IMR-90 (cell line): ENCODE results near the gene LRRC8C. TPM values are rescaled to one million over a fixed set of nuclear protein-coding genes. Genes with fewer than 3 reads are reported as not detected.

Source experiments
- ATAC-seq: fragments of 200-7000 bp; cut with Tn5 transposase; 2 replicates; pipeline ENCODE4 v1.9.1; 2020; ENCODE audit warnings: low read depth, mild to moderate bottlenecking, moderate library complexity
- BruUV-seq: library from RNA; stranded (reverse); fragments of 400-500 nt; replicated peaks from 2 replicates; lab custom pipeline; 2021; lab: Mats Ljungman, UMichigan
- CTCF ChIA-PET: fragments of 300-600 bp; formaldehyde crosslinking; extraction: SDS; loops from one replicate; lab custom pipeline; 2021; ENCODE audit warnings: antibody characterized with exemption; lab: Yijun Ruan, JAX
- POLR2A ChIA-PET: fragments of 300-600 bp; sonication (Branson Sonifier 250); formaldehyde crosslinking; loops from one replicate; lab custom pipeline; 2022; ENCODE audit warnings: antibody characterized with exemption; ENCODE audit not compliant: unreplicated experiment; lab: Charles Lee
- DNase-seq: peaks from one replicate; pipeline ENCODE4 v3.0.0; 2013
- H2AFZ ChIP-seq: replicated peaks from 2 replicates; pipeline ENCODE3; 2013; ENCODE audit warnings: low read length, mild to moderate bottlenecking; ENCODE audit not compliant: poor library complexity
- H2AK5ac ChIP-seq: 2 replicates; pipeline ENCODE4 v1.6.1; 2013; ENCODE audit warnings: low read depth, low read length, inconsistent platforms
- H2AK9ac ChIP-seq: replicated peaks from 2 replicates; pipeline ENCODE3; 2013; ENCODE audit warnings: mild to moderate bottlenecking, low read depth, low read length, moderate library complexity; ENCODE audit not compliant: poor library complexity
- H2BK120ac ChIP-seq: 2 replicates; pipeline ENCODE4 v1.6.1; 2013; ENCODE audit warnings: low read depth, low read length, inconsistent platforms
- H2BK15ac ChIP-seq: 3 replicates; pipeline ENCODE4 v1.6.1; 2013; ENCODE audit warnings: low read depth, low read length, inconsistent platforms
- H2BK20ac ChIP-seq: 2 replicates; pipeline ENCODE4 v1.6.1; 2013; ENCODE audit warnings: low read depth, mild to moderate bottlenecking, inconsistent platforms, low read length, moderate library complexity
- H2BK5ac ChIP-seq: 2 replicates; pipeline ENCODE4 v1.6.1; 2013; ENCODE audit warnings: mild to moderate bottlenecking, low read depth, low read length, inconsistent platforms; ENCODE audit not compliant: poor library complexity, severe bottlenecking
- H3K14ac ChIP-seq: replicated peaks from 2 replicates; pipeline ENCODE4 v1.6.1; 2013; ENCODE audit warnings: low read depth, low read length, inconsistent platforms
- H3K18ac ChIP-seq: 2 replicates; pipeline ENCODE4 v1.6.1; 2013; ENCODE audit warnings: low read depth, low read length, control low read depth
- H3K23ac ChIP-seq: 2 replicates; pipeline ENCODE4 v1.6.1; 2013; ENCODE audit warnings: low read depth, low read length, inconsistent platforms
- H3K27ac ChIP-seq: 2 replicates; pipeline ENCODE4 v1.5.1; 2013; ENCODE audit warnings: mild to moderate bottlenecking, control low read depth, low read length; ENCODE audit not compliant: insufficient read depth
- H3K27me3 ChIP-seq: 2 replicates; pipeline ENCODE4 v1.6.1; 2013; ENCODE audit warnings: low read length; ENCODE audit not compliant: control insufficient read depth, insufficient read depth
- H3K36me3 ChIP-seq: 2 replicates; pipeline ENCODE4 v1.6.1; 2013; ENCODE audit warnings: low read length, mixed read lengths; ENCODE audit not compliant: control insufficient read depth, insufficient read depth
- H3K4ac ChIP-seq: 2 replicates; pipeline ENCODE4 v1.6.1; 2013; ENCODE audit warnings: low read depth, low read length, inconsistent platforms
- H3K4me1 ChIP-seq: 2 replicates; pipeline ENCODE4 v1.6.1; 2013; ENCODE audit warnings: low read length, mixed read lengths; ENCODE audit not compliant: control insufficient read depth, insufficient read depth
- H3K4me2 ChIP-seq: 2 replicates; pipeline ENCODE4 v1.6.1; 2013; ENCODE audit warnings: low read depth, mild to moderate bottlenecking, control low read depth, low read length, moderate library complexity
- H3K4me3 ChIP-seq: 2 replicates; pipeline ENCODE4 v1.5.1; 2013; ENCODE audit warnings: low read depth, mild to moderate bottlenecking, control low read depth, low read length, moderate library complexity; ENCODE audit not compliant: insufficient read depth
- H3K56ac ChIP-seq: 2 replicates; pipeline ENCODE4 v1.6.1; 2013; ENCODE audit warnings: low read length, inconsistent platforms; ENCODE audit not compliant: insufficient read depth; ENCODE audit errors: extremely low read depth
- H3K79me1 ChIP-seq, 2 experiments: 2 replicates each; pipeline ENCODE4 v1.6.1; 2013; ENCODE audit warnings: low read length in 2 of 2, inconsistent platforms in 1 of 2, low read depth in 1 of 2
- H3K9ac ChIP-seq: 2 replicates; pipeline ENCODE4 v1.6.1; 2013; ENCODE audit warnings: low read depth, low read length, control low read depth
- H3K9me1 ChIP-seq: 2 replicates; pipeline ENCODE4 v1.6.1; 2013; ENCODE audit warnings: low read length, inconsistent platforms; ENCODE audit not compliant: insufficient read depth
- H3K9me3 ChIP-seq: 2 replicates; pipeline ENCODE4 v1.6.1; 2013; ENCODE audit warnings: low read length; ENCODE audit not compliant: control insufficient read depth, insufficient read depth
- H4K20me1 ChIP-seq: 2 replicates; pipeline ENCODE4 v1.6.1; 2013; ENCODE audit warnings: low read length, inconsistent platforms; ENCODE audit not compliant: insufficient read depth
- H4K5ac ChIP-seq: 2 replicates; pipeline ENCODE4 v1.6.1; 2013; ENCODE audit warnings: mild to moderate bottlenecking, low read depth, low read length, control low read depth
- H4K8ac ChIP-seq, 2 experiments: 2 replicates each; pipeline ENCODE4 v1.6.1; 2013; ENCODE audit warnings: low read depth in 2 of 2, low read length in 2 of 2, control low read depth in 1 of 2, inconsistent platforms in 1 of 2
- H4K91ac ChIP-seq: 2 replicates; pipeline ENCODE4 v1.6.1; 2013; ENCODE audit warnings: low read depth, low read length, inconsistent platforms; ENCODE audit not compliant: insufficient read depth
- MAFK ChIP-seq: IDR thresholded peaks from 2 replicates; pipeline ENCODE4 v1.6.1; 2012; ENCODE audit warnings: low read depth, low read length, improper control_type of control experiment
- NFE2L2 ChIP-seq: fragments of 150-350 bp; IDR thresholded peaks from 2 replicates; pipeline ENCODE4 v1.6.1; 2016; ENCODE audit warnings: low read depth, mild to moderate bottlenecking, low read length
- WGBS, 2 experiments: methylation state at CpG; one replicate each; pipeline versions ENCODE4 v1.1.5 to v1.1.7; 2013; ENCODE audit warnings: missing lambda C conversion rate in 2 of 2; ENCODE audit not compliant: insufficient read length in 1 of 2; ENCODE audit errors: extremely low coverage in 2 of 2; 5-methylcytosine and 5-hydroxymethylcytosine counted together
- dilution Hi-C: fragments of 300-500 bp; cut with HindIII; formaldehyde crosslinking; loops from one replicate; pipeline ENCODE4 v1.14.3; 2018; ENCODE audit warnings: low sequenced_read_pairs; ENCODE audit not compliant: unreplicated experiment
- in situ Hi-C: fragments of 300-500 bp; cut with MboI; formaldehyde crosslinking; loops from 3 replicates; pipeline ENCODE4 v1.14.3; 2019; ENCODE audit warnings: low sequenced_read_pairs, inconsistent platforms, mixed read lengths
- intact Hi-C: fragments of 100-400 bp; cut with micrococcal nuclease; formaldehyde crosslinking; loops from 2 replicates; pipeline ENCODE4 v1.10.0; 2022
- polyA plus RNA-seq, 3 experiments: library from polyadenylated mRNA; depleted of rRNA; stranded (reverse); fragments of >200 nt; gene quantifications; 2 replicates each; pipeline ENCODE4 v1.2.3, GENCODE V29; 2012; ENCODE audit warnings: low replicate concordance in 1 of 3
- total RNA-seq: library from RNA; depleted of rRNA; stranded (reverse); fragments of >200 nt; gene quantifications from 2 replicates; pipeline ENCODE4 v1.2.3, GENCODE V29; 2012

LRRC8C gene
- total and polyA plus RNA-seq, 2 of the 4 experiments (the other 2 are of a cell fraction), result 6.5 to 12.9 TPM

DNA sequence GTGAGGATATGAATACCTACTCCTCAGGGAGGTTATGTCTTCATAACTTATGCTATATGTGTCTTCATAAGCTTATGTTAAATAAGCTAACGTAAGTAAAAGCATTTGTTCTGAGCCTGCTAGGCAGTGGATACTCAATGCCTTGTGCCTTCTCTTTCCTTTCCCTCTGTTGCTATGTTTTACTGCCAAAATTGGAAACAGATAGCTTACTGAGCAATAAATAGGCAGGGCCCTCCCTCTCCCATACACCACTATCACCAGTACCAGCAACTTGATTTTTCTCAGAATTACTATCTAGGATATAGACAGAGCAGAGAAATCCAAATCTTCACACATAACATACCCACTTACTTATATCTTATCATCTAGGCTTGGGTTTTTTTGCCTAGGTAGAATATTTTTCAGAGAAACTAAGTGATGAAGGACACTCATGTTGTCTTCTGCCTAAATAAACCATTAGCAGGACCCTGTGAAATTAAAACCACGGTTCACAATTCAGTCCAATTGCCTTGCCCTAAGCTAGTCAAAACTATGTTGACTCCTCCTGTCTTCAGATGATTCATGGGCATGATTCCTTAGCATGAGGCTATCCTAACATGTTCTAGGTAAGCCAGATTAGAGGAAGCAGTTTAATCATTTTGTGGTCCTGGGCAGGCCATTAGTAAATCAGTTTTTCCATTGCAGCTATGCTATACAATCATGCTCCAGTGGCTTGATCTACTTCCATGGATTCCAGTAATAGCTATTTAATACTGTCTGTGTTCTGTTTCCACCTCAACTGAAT, 15.9 kb upstream of the LRRC8C start:
- Histone ChIP-seq H3K56ac (no peak overlapping the region), H3K79me1 (no peaks in the 10 kb centered on the region; a peak in 1 of 4 replicates), H3K14ac (no peak overlapping the region), H4K5ac (no peak overlapping the region), H3K27me3 (no peaks in the 10 kb centered on the region), H2BK120ac (no peak overlapping the region), H3K27ac (no peak overlapping the region), H4K8ac (no peak overlapping the region), H3K9me3 (no peaks in the 10 kb centered on the region), H3K4me3 (no peak overlapping the region), H3K9ac (no peak overlapping the region), H3K18ac (no peak overlapping the region), H4K91ac (no peak overlapping the region), H3K9me1 (no peaks in the 10 kb centered on the region), H3K4me2 (no peak overlapping the region), H4K20me1 (no peaks in the 10 kb centered on the region), H2AFZ (no peak overlapping the region), H2BK5ac (no peak overlapping the region), H3K4me1 (no peaks in the 10 kb centered on the region), H2AK5ac (no peak overlapping the region), H3K4ac (no peak overlapping the region), H2BK15ac (no peak overlapping the region), H3K36me3 (no peaks in the 10 kb centered on the region), H2BK20ac (no peak overlapping the region), H3K23ac (no peak overlapping the region), H2AK9ac (no peak overlapping the region)
- no peak for ATAC-seq
- dilution Hi-C loops (no loop called here), intact Hi-C loops (no loop called here), in situ Hi-C loops (no loop called here)
- WGBS, 2 experiments, result no CpG with 5 or more reads among the region's 2 CpGs
- POLR2A ChIA-PET, result no interaction called here
- TF ChIP-seq NFE2L2 (no peak), MAFK (no peak)
- BruUV-seq, result no TSS peak
- CTCF ChIA-PET, result interaction anchor here (0.5 to 2.9 kb wide), 2 partner anchors 146 to 484 kb away, joined by 3 to 12 read pairs; no protein-coding TSS in a partner anchor
- no peak for DNase-seq
